ENCODE data around the gene BTBD10. TPM values are rescaled to one million over a fixed set of nuclear protein-coding genes. Genes with fewer than 3 reads are reported as not detected.
A peak's percentile ranks its signal among the peaks of the same experiment; 100 is the strongest.
"Not testable (repeated sequence)": the region's sequence is repeated elsewhere in the genome, so short reads cannot be mapped to it uniquely, and the experiment has no call there.

Gene BTBD10
- total RNA-seq, 2 experiments from 2014 or later, result 13.3 to 14.8 TPM

- Mint-ChIP-seq H3K27me3 (no peaks in the 10 kb centered on the region), H3K4me1 (ENCODE audit: low read depth) (peaks cover 65% of the 10 kb centered on the region), H3K9me3 (peaks cover 3% of the 10 kb centered on the region), H3K36me3 (ENCODE audit: low read depth) (peaks cover 4% of the 10 kb centered on the region), H3K27ac (no peak overlapping the region), H3K4me3 (no peak overlapping the region)
- no peaks in the 10 kb centered on the region for H3K4me1 ChIP-seq (ENCODE audit: insufficient read depth, low read length)
- TF ChIP-seq CTCF (IDR thresholded peaks at IDR 0.05), result no peak
- H3K4me3 ChIP-seq (ENCODE audit: low read length), result no peak overlapping the region
- DNase-seq (no peak), ATAC-seq (ENCODE audit: poor library complexity) (peak; percentile 48)
- CTCF ChIA-PET, result no interaction called here
- intact Hi-C loops (cut with DNase I, micrococcal nuclease), result no loop called here
- POLR2A ChIA-PET, result interaction anchor here (1.3 kb wide), 1 partner anchor 23 kb away, joined by 5 read pairs; the partner anchor contains the start of gene BTBD10
- no peaks in the 10 kb centered on the region for H3K36me3 ChIP-seq (ENCODE audit: insufficient read depth, low read length)
- no peak overlapping the region for H3K27ac ChIP-seq (ENCODE audit: low read depth in 1 of 2, low read length in 2 of 2)
- no peaks in the 10 kb centered on the region for H3K27me3 ChIP-seq (ENCODE audit: control insufficient read depth in 1 of 2, insufficient read depth in 2 of 2, low read length in 2 of 2)
- no peaks in the 10 kb centered on the region for H3K9me3 ChIP-seq (ENCODE audit: control insufficient read depth in 1 of 2, insufficient read depth in 1 of 2, low read length in 2 of 2)
These were observed 22.7 kb downstream of the BTBD10 start for GRCh38 chr11:13440100-13440855.

GRCh38 chr11:13438291-13438690 lies 24.7 kb downstream of the BTBD10 start:
- intact Hi-C loops (cut with DNase I, micrococcal nuclease), result no loop called here
- peaks cover 8% of the 10 kb centered on the region for H3K36me3 Mint-ChIP-seq (ENCODE audit: low read depth)
- no peaks in the 10 kb centered on the region for H3K27me3 Mint-ChIP-seq
- peaks cover 67% of the 10 kb centered on the region for H3K4me1 Mint-ChIP-seq (ENCODE audit: low read depth)
- ChIA-PET POLR2A (no interaction called here), CTCF (no interaction called here)
- peaks cover 3% of the 10 kb centered on the region for H3K9me3 Mint-ChIP-seq
- H3K4me1 ChIP-seq (ENCODE audit: insufficient read depth, low read length), result no peaks in the 10 kb centered on the region
- H3K27ac ChIP-seq (ENCODE audit: low read depth in 1 of 2, low read length in 2 of 2), result no peak overlapping the region
- H3K36me3 ChIP-seq (ENCODE audit: insufficient read depth, low read length), result no peaks in the 10 kb centered on the region
- no peak overlapping the region for H3K4me3 Mint-ChIP-seq
- no peak for DNase-seq
- no peak overlapping the region for H3K4me3 ChIP-seq (ENCODE audit: low read length)
- no peaks in the 10 kb centered on the region for H3K9me3 ChIP-seq (ENCODE audit: control insufficient read depth in 1 of 2, insufficient read depth in 1 of 2, low read length in 2 of 2)
- no peak for ATAC-seq (ENCODE audit: poor library complexity)
- H3K27ac Mint-ChIP-seq, result no peak overlapping the region
- no peak for TF ChIP-seq CTCF (IDR thresholded peaks at IDR 0.05)
- H3K27me3 ChIP-seq (ENCODE audit: control insufficient read depth in 1 of 2, insufficient read depth in 2 of 2, low read length in 2 of 2), result no peaks in the 10 kb centered on the region

GRCh38 chr11:13436836-13437235 lies 26.2 kb downstream of the BTBD10 start:
- ATAC-seq (ENCODE audit: poor library complexity); H3K27ac Mint-ChIP-seq; DNase-seq; intact Hi-C loops (cut with DNase I, micrococcal nuclease); H3K9me3 Mint-ChIP-seq; H3K36me3 ChIP-seq (ENCODE audit: insufficient read depth, low read length); H3K9me3 ChIP-seq (ENCODE audit: control insufficient read depth in 1 of 2, insufficient read depth in 1 of 2, low read length in 2 of 2); H3K27me3 Mint-ChIP-seq; POLR2A ChIA-PET; H3K4me3 ChIP-seq (ENCODE audit: low read length); H3K4me3 Mint-ChIP-seq; H3K27me3 ChIP-seq (ENCODE audit: control insufficient read depth in 1 of 2, insufficient read depth in 2 of 2, low read length in 2 of 2); H3K4me1 ChIP-seq (ENCODE audit: insufficient read depth, low read length); H3K27ac ChIP-seq (ENCODE audit: low read depth in 1 of 2, low read length in 2 of 2); CTCF ChIA-PET: not testable (repeated sequence)
- Mint-ChIP-seq H3K36me3 (ENCODE audit: low read depth) (peaks cover 16% of the 10 kb centered on the region), H3K4me1 (ENCODE audit: low read depth) (peaks cover 61% of the 10 kb centered on the region)

All from CD4-positive, alpha-beta T cell (primary cell).